ENCODE measurements around the gene SLC25A48.

SLC25A48 gene, protein sequence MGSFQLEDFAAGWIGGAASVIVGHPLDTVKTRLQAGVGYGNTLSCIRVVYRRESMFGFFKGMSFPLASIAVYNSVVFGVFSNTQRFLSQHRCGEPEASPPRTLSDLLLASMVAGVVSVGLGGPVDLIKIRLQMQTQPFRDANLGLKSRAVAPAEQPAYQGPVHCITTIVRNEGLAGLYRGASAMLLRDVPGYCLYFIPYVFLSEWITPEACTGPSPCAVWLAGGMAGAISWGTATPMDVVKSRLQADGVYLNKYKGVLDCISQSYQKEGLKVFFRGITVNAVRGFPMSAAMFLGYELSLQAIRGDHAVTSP

DNA sequence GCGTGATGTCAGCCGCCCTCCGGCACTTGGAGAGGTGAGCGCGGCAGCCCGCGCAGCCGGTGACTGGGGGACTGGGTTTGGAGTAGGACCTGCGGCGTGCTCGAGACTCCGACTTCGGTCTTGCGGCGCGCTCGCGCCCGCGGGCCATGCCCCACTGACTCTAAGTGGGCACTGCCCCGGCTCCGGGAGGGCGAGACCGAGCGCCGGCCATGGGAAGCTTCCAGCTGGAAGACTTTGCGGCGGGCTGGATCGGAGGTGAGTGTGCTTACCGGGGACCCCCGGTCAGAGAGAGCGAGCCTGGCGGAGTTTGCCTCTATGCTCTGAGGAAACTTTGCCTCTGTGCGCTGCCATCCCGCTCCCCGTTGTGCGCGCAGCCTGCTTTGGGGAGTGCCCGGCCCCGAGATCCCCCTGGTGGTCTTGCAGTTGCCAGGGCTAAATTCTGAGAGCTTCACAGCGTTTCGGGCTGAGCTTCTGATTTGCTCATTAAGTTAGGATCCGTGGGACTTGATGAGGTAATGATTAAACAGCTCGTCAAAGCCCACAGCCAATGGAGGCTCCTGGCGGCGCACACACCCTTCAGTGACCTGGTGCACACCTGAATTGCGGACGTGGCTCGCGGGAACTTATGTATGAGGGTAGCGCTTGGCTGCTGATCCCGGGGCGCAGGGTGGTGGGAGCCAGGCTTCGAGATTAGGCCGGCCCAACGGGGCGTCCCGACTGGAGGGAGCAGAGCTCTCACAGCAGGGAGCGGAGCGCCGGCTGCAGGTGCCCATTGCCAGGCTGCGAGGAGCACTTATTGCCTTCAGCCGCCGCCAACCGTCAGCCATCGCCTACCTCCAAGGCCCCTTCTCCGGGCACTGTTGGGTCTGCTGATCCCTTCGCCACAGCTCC is at the start of gene SLC25A48:
TSS of gene SLC25A48 (plus strand) at position 25 of the 891 bp plus-strand sequence. CDS start at position 210, 185 bp downstream.
- peak; percentile 50 for DNase-seq

DNA sequence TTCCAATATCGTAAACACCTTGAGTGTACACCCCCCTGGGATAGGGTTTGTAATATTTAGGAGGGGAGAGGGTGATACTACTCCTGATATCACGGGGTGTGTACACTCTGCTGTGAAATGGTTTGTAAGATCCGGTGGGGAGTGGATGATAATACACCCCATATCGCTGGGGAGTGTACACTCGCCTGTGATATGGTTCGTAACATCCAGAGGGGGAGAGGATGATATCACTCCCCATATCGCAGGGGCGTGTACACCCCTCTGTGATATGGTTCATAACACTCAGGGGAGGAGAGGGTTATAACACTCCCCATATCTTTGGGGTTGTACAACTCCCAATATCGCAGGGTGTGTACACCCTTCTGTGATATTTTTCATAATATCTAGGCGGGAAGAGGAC is 33.8 kb upstream of the SLC25A48 start:
- DNase-seq, result no peak

DNA sequence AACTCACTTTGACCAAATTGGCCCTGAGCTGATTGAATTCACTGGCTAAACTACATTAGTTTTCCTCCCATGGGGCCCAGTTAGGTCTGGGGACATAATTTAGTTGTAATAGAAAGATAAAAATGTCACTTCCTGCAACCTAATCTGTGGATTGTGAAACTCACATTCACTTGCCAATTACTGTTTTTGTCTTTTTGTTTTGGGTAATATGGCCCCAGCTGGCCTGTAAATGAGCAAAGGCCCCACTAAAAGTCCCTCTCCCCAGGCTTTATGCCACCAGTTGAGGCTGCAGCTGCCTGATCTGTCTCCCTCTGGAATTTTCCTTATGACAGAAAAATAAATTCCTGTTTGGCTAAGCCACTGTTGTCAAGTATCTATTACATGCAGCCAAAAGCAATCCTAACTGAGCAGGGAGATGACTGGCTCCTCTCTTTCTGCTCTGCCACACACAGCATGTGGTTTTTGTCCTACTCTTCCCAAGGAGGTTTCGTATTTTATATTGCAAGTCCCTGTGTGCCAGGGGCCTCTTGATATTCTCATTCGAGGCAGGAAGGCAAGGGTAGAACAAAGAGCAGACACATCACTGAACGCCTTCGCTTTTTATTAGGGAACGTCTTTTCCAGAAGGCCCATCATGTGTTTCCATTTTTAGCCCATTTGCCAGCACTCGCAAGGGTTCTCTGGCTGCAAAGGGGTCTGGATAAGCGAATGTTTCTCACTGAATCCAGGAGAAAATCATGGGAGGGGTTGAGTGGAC is 24.1 kb upstream of the SLC25A48 start:
- no peak for DNase-seq

DNA sequence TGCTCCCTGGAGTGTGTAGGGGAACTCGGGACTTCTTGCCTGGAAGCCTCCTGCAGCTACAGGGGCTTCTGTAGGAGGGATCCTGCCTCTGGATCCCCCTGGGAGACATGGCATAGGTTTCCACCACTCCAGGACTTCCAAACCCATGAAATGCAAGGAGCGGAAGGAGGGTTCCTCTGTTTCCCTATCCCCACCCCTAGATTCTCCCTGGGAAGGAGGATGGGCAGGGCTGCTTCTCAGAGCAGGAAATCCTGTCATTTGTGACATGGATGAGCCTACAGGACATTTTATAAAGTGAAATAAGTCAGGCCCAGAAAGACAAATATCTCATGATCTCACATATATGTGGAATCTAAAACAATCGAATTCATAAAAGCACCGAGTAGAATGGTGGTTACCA is 23.5 kb upstream of the SLC25A48 start:
- DNase-seq, result no peak

DNA sequence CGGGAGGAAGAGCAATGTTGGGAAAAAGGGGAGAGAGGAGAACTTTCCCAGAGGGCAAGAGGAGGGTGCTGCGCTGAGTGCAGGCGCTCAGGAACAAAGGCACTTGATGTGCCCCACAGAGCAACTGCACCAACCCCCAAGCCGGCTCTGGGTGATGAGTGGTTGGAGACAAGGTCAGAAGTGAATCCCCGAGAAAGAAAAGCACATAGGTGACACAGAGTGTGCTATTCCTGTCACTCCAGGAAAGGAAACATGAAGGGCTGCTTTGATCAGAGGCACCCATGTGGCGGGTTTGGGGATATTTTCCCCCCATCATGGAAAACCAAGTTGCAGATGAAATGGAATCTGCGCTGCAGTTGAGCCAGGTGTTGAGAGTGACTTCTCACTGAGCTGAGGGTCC is 20.7 kb upstream of the SLC25A48 start:
- DNase-seq, result no peak

DNA sequence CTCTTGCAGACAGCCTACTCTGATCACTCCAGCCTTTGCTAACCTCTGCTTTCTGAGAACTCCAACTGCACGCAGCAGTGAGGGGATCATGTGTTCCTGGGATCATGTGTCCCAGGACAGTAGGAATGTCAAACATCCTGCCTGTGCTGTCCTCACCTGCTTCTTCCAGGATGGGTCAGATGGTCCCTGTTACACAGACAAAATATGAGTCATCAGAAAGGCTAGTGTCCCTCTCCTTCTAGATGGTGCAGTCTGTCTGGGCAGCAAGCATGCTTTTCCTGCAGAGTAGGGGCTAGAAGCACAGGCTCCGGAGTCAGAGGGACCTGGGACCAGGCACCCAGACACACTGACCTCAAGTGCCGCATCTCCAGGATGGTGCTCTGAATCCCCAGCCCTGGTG is 20.1 kb upstream of the SLC25A48 start:
- no peak for DNase-seq

DNA sequence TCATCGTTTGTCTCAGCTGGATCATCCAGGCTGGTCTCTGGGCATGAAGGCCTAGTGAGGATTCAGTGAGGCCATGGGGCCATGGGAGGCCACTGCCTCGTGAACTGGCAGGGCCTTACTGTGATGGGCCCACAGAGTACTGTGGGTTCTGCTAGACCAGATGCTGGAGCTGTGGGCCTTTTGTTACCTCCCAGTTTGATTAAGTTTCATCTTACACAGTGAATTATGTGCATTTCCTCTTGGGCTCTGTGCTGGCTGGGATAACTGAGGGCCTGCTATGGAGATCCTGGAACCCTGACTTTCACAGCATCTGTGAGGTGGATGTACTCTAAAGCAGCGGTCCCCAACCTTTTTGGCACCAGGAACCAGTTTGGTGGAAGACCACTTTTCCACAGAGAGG is 19.7 kb upstream of the SLC25A48 start:
- no peak for DNase-seq

DNA sequence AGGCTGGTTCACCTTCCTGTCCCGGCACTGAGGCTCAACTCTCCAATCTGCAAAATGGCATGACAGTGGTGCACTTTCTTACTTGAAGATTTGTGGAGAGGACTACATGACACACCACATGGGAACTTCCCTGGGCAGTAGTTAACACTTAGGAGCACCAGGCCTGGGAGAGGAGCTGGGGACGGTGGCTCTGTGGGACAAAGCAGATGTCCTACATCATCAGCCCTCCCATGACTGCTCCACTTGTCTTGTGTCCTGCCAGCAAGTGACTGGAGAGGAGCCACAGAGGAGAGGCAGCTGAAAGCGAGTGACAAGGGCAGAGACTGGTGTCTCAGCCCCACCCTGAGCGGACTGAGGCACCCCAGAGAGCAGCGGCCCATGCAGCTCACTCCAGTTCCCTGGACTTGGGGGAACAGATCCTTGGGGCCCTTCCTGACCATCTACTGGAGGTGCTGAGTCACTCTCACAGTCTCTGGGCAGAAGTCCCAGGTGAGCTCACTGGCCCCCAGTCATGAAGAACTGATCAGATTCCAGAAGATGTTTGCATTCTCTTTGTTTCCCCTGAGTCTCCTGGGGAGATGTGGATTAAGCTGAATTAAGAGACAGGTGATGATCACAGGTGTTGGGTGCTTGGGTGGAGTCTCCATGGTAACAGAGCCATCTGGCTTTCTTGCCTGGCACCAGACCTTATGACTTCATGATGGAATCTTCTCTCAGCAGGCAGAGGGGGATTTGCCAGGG is 13.2 kb upstream of the SLC25A48 start:
- DNase-seq, result peak; percentile 49

DNA sequence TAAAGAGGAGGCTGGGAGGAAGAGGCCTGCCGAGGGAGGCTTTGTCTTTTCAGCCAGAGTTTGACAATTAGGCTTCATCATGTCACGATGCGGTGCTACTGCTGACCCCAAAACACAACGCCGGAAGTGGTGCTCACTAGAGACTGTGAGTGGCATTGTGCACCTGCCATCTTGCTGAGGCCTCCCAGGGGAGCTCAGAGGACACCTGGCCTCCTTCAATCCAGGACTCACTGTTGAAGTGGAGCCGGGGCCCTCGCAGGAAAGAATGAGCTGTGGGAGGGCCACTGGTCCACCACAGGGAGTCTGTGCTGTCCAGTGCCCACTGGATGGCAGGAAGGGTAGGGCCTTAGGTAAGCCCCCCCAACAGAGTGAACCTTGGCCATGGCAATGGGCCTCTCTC is 12.7 kb upstream of the SLC25A48 start:
- peak; percentile 34 for DNase-seq

DNA sequence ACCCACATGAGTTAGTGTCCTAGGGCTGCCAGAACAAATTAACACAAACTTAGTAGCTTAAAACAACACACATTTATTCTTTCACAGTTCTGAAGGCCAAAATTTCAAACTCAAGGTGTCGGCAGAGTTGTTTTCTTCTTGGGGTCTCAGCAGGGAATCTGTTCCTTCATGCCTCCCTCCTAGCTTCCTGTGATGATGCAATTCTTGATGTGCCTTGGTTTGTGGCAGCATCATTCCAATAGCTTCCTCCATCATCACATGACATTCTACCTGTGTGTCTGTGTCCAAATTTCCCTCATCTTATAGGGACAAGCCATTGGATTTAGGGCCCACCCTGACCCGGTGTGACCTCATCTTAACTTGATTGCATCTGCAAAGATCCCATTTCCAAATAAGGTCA is 12.2 kb upstream of the SLC25A48 start:
- DNase-seq, result no peak

DNA sequence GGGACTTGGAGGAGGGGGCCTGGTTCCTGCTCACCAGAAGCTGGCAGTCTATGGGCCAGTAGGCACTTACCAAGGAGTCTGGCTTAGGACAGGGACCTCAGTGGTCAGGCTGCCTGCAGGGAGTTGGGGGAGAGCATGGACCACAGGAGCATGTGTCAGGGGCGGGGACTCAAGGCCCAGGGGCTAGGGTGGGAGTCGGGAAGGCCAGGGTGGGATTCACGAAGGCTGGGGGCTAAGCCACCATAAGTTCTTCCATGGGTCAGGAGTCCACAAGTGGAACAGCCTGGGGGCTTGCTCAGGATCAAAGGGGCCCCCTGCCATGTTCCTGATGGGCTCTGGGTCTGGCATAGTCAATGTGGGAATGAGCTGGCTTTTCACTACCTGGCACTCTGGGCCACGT is 11.5 kb upstream of the SLC25A48 start:
- DNase-seq, result no peak

DNA sequence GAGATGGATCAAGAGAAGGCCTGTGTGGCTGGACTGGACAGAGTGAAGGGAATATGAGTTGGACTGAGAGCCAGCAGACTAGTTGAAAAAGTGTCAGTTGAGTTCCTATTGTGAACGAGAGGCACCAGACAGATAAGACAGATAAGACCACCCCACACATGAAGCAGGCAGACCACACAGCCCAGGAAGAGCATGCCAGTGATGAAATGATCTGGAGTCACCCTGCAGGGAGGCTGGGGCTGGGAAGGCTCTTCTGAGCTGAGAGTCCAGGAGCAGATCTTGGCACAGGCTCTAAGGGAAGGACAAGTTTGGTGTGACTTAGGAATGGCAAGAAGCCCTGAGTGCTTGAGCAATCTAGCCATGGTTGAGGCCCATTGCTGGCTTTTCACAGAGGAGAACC is 10.6 kb upstream of the SLC25A48 start:
- no peak for DNase-seq

DNA sequence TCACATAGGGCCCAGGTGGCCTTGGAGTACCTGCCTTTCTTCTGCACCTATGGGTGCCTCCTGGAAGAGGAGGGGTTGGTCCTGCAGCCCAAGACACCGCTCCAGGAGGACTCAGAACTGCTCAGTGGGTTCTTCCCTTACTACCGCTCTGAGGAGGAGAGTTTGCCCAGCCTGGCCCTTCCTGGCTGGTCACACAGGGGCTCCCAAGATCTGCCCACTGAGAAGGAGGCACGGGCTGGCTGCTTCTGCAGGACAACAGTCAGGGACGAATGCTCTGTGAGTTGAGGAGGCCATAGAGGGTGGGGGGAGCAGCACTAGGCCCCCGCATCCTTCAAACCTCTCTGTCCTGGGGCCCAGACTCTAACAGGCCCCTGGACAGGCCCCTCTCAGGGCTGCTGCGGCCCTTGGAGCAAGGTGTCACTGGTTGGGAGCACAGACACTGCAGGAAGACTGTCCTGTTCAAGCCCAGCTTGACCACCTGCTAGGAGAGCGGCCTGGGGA is 9.9 kb upstream of the SLC25A48 start:
- no peak for DNase-seq

DNA sequence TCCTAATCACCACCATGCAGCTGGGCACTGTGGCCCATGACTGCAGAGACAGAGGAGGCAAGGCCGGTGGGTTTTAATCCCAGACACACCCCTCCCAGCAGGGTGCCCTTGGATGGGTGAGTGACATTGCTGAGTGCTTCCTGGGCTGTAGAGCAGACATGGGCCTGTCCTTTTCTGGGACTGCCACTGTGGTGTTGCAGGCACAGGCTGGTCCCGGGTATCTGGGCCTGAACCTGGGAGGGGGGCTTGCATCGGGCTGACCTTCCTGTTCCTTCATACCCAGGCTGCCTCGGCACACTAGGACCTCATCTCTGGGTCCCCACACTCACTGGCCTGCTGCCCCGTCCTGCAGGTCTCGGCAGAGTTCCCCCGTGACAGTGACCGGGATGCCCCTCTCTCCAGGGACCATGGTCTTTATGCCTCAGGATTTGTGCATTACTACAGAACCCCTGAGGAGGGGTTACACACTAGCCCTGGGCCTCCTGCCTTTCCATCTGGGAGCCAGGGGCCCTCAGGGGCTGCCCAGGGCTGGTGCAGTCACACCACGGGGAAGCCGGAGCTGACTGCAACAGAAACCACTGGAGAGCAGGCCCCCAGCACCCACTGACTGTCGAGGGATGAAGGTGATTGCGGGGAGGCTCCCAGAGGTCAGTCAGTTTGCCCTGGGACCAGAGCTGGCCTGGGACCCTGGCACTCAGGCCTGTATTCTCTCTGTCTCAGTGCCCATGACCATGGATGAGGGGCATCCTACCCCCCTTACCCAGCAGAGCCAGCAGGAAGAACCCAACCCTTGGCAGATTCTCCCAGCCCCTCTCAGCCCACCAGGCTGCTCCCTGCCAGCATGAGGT is 8.9 kb upstream of the SLC25A48 start:
- no peak for DNase-seq

DNA sequence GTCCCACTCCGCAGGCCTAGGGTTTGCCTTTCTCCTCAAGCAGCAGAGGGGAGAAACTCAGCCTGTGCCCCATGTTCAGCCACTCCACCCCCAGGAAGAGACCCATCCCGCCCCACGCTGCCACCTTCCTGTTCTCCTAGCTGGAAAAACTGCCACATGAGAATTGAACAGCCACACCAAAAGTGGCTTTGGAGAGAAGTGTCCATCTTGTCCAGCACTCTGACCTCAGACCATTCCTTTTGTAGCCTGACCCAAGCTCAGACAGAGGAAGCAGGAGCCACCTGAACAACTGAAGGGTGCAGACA is 8.3 kb upstream of the SLC25A48 start:
- no peak for DNase-seq

DNA sequence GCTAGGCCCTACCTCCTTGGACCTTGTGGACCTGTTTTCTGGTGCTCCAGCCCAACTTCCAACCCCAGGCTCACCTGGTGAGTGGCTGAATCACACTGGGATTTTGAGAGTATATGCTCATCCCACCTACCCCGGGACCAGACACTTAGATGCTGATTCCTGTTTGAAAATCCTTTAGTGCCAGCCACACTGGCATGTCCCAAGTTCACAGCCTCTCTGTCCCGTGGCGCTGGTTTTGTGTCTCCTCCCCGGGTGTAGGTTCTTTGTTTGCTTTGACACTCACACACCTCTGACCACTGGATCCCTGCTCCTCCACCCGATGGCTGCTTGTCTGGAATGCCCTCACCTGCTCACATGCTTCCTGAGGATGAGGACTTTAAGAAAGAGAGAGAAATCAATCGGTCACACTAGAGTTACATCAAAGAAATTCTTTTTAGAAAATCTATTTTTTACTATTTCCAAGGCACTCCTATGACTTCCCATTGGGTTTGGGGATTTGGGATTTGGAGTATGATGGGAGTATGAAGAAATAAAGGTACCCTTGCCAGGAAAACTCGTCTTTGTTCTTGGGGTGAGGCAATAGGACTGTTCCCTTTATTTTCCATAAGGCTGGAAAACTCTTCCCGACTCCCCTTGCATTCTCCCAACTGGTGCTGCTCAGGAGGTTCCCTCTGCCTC is 7.3 kb upstream of the SLC25A48 start:
- DNase-seq, result no peak

DNA sequence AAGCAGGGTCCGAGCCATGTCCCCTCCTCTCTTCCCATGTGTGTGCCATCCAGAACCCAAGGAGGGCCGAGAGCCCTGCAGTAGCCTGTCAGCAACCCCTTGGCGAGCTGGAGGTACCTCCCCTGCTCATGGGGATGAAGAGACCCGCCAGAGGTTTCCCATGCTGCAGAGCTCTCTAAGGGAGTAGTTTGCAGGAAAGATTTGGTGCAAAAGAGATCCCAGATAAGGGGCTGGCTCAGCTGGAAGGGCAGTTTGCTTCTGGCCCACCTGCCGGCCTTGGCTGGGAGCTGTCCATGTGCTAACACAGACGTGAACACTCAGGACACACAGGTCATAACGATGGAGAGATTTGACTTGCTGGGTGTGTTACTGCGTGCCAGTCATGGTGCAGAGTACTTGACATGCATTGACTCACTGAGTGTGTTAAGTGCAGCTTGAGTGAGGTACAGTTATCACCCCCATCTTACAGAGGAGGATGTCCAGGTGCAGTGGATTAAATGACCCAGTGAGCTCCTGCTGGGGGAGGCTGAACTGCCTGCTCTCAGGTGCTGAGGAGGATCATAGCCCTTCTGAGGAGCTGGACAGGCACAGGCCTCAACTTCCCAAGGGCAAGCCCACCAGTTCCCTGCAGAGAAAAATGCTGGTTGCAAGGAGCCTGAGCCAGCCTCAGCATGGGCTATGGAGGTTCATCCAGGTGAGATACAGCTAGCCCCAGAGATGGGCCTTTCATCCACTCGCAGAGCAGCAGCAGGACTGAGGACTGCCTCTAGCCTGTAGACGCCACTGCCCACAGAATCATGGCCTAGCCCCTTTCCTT is 6.3 kb upstream of the SLC25A48 start:
- DNase-seq, result no peak

DNA sequence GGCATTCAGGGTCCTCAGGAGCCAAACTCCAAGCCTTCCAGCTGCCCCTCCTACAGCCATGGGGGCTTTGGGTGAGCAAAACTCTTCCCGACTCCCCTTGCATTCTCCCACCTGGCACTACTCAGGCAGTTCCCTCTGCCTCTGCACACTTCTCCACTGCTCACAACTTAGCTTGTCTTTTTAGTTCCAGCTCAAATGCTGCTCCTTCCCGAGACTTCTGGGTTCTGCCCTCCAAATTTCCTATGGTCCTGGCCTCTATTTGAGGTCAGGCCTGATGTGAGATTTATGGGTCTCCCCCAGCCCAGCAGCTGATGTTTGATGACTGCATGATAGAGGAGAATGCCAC is 5.7 kb upstream of the SLC25A48 start:
- DNase-seq, result no peak

DNA sequence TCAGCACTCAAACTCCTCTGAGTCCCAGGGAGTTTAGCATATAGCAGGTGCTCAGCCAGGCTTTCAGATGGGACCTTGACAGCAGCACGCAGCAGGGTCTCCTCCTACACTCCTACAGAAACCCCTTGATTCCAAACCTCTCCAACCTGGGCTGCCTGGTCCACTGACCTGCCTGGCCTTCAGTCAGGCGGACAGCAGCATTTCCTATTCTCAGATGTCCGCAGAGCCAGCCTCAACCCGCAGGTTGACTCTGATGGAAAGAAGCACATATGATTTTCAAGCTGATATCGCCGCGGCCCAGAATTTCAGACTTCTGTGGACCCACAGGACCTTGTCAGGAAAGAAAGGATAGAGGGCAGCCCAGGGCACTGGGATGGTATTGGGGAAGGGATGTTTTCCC is 5.3 kb upstream of the SLC25A48 start:
- DNase-seq, result no peak

DNA sequence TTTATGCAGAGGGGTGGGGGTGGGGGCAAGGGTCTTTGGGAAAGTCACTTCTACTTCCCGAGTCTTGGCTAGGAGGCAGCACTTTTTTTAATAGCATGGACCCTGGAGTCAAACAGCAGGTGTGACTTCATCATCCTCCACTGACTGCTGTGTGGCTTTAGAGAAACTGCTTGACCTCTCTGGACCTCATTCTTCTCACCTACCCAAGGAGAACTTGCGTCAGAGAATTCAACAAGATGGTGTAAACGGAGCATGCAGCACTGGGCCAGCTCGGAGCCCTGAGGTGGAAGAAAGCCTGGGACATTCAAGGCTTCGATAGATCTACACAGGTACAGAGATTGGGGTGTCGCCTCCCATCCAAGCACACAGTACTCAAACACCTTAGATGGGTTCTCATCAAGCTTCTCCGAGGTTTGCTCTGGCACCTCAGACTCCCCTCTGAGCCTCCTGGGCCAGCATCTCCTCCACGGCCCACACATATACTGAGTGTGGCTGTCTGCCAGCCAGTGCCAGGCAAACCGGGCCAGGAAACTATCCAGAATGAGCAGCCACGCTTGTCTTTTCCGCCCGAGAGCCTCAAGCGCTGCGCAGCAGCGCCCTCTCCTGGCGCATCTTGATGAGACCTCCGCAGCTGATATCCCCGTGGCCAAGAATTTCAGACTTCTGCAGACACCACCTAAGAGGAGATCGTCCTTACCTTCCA is 4.6 kb upstream of the SLC25A48 start:
- DNase-seq, result peak; percentile 46
